Adrenal gland (tissue), 19 donors: ENCODE results near the gene SPRR2E. TPM values are rescaled to one million over a fixed set of nuclear protein-coding genes. Genes with fewer than 3 reads are reported as not detected.

ENCODE experiments used
- DNase-seq, 7 donors: peaks; one replicate each; pipeline ENCODE4 v3.0.0-alpha.2; 2019 to 2020
- H3K27ac ChIP-seq, 5 donors: fragments of 200-600 bp; sonication (generic) in 4 of 5; 1 replicate in 3 of 5; 2 replicates in 2 of 5; pipeline versions ENCODE4 v1.5.1 to v1.8.0; 2016 to 2020; ENCODE audit warnings: mild to moderate bottlenecking in 1 of 5
- H3K27me3 ChIP-seq: fragments of 200-600 bp; 2 replicates; pipeline ENCODE4 v1.8.0; 2021
- H3K36me3 ChIP-seq, 2 donors: fragments of 200-600 bp; replicated peaks in 1 of 2; 1 replicate in 1 of 2; 2 replicates in 1 of 2; pipeline versions ENCODE4 v1.5.1 to v1.8.0; 2018 to 2022
- H3K4me1 ChIP-seq, 2 donors: fragments of 200-600 bp; replicated peaks in 1 of 2; 1 replicate in 1 of 2; 2 replicates in 1 of 2; pipeline versions ENCODE4 v1.5.1 to v1.8.0; 2018 to 2021
- H3K4me3 ChIP-seq, 4 donors: fragments of 200-600 bp; sonication (generic) in 3 of 4; one replicate each; pipeline ENCODE4 v1.5.1; 2016 to 2018
- H3K9me3 ChIP-seq, 3 donors: fragments of 200-600 bp; sonication (generic) in 1 of 3; replicated peaks in 1 of 3; 1 replicate in 2 of 3; 2 replicates in 1 of 3; pipeline versions ENCODE4 v1.5.1 to v1.8.0; 2016 to 2021
- CTCF ChIP-seq, 6 experiments: fragments of 450-650 bp in 4 of 6; fragments of 200-600 bp in 2 of 6; sonication (generic) in 1 of 6; IDR thresholded peaks; 1 replicate in 5 of 6; 2 replicates in 1 of 6; pipeline versions ENCODE4 v1.5.1 to v1.8.0; 2016 to 2021; ENCODE audit warnings: antibody characterized with exemption in 6 of 6, mild to moderate bottlenecking in 2 of 6, moderate library complexity in 1 of 6
- POLR2A ChIP-seq, 2 donors: fragments of 450-650 bp; IDR thresholded peaks; one replicate each; pipeline ENCODE4 v1.6.1; 2017; ENCODE audit warnings: antibody characterized with exemption in 2 of 2, mild to moderate bottlenecking in 2 of 2, moderate library complexity in 1 of 2
- WGBS, 4 donors: extraction: QIAGEN DNeasy Blood & Tissue Kit in 2 of 4; methylation state at CpG; one replicate each; pipeline versions ENCODE4 v1.1.5 to v1.1.7; 2013 to 2017; 5-methylcytosine and 5-hydroxymethylcytosine counted together
- intact Hi-C, 2 donors: fragments of 100-400 bp; cut with DNase I; formaldehyde crosslinking; loops; one replicate each; pipeline versions ENCODE4 v1.14.1 to v1.15.0; 2022 to 2023
- long read RNA-seq, 10 donors: library from polyadenylated mRNA in 3 of 10; unstranded in 2 of 10; stranded (forward) in 1 of 10; transcript quantifications; one replicate each; pipeline ENCODE4 v2.0.0 and lab custom pipeline, GENCODE V29; 2021 to 2026
- polyA plus RNA-seq, 3 donors: library from polyadenylated mRNA; stranded (reverse); fragments of 200-250 nt in 2 of 3; fragments of 350-450 nt in 1 of 3; fragmentation: Illumina TruSeq in 1 of 3; extraction: RNeasy Lipid Tissue Mini Kit (QIAGEN cat#74804) in 1 of 3; gene quantifications; one replicate each; pipeline ENCODE4 v1.2.3, GENCODE V29; 2013 to 2014
- total RNA-seq, 9 donors: library from RNA; depleted of rRNA in 4 of 9; stranded (reverse); fragments of >200 nt in 4 of 9; fragments of 120-200 nt in 1 of 9; fragmentation: NEBNext Ultra II Directional in 1 of 9; extraction: Animal tissue kit (Norgen Biotek cat#: 25700) in 1 of 9; gene quantifications; one replicate each; pipeline versions ENCODE4 v1.1.0 to v1.2.4, GENCODE V29; 2013 to 2023
- donor health status: healthy with polysubstance abuse.
- donor health status: Bipolar disorder and iron deficiency.
- donor health status: DM: yes; HTN: yes; CAD: no.
- donor health status: DM: no; HTN: no; CAD: no.
- donor health status: DM: no; HTN: no; CAD: no.
- donor health status: DM: yes; HTN: yes; CAD: no.

SPRR2E gene
- total RNA-seq: not detected
- under 1 TPM in 1 of 3 donors, not detected in 2; 0.54 TPM for polyA plus RNA-seq
- long read RNA-seq, donor 1: 0 reads
- long read RNA-seq, donor 2: 0 reads
- long read RNA-seq, donor 3: 0 reads
- long read RNA-seq, donor 4: 0 reads
- long read RNA-seq, donor 5: 0 reads
- long read RNA-seq, donor 6: 0 reads
- long read RNA-seq, donor 7: 0 reads
- long read RNA-seq, donor 8: 0 reads
- long read RNA-seq, donor 9: 0 reads
- long read RNA-seq, donor 10: 0 reads

- H3K36me3 ChIP-seq: no peaks in the 10 kb centered on the region
- no peaks in the 10 kb centered on the region for H3K9me3 ChIP-seq
- H3K27me3 ChIP-seq: no peaks in the 10 kb centered on the region
- no peak for DNase-seq
- H3K4me1 ChIP-seq: no peaks in the 10 kb centered on the region
- TF ChIP-seq POLR2A (IDR thresholded peaks at IDR 0.05) (no peak), CTCF (IDR thresholded peaks at IDR 0.05) (no peak)
- H3K4me3 ChIP-seq: no peak within 1 kb of the TSS
- intact Hi-C loops: no loop called here
- H3K27ac ChIP-seq: no peak within 1 kb of the TSS
These were observed at the start of gene SPRR2E for GRCh38 chr1:153094426-153094825. SPRR2E (minus strand) TSS chr1:153094526; CDS start chr1:153093751, 775 bp downstream.

GRCh38 chr1:153141377-153141776, 47.1 kb upstream of the SPRR2E start:
- Histone ChIP-seq H3K9me3 (no peaks in the 10 kb centered on the region), H3K36me3 (no peaks in the 10 kb centered on the region), H3K4me1 (no peaks in the 10 kb centered on the region), H3K27me3 (no peaks in the 10 kb centered on the region), H3K4me3 (no peak overlapping the region), H3K27ac (no peak overlapping the region)
- WGBS, 4 donors: 78 to 89% (median 87%) methylated on average over 3 of the region's 3 CpGs
- no peak for DNase-seq
- intact Hi-C loops: no loop called here
- TF ChIP-seq CTCF (IDR thresholded peaks at IDR 0.05): no peak
- no peak for TF ChIP-seq POLR2A (IDR thresholded peaks at IDR 0.05)

GRCh38 chr1:153140484-153140883, 46.2 kb upstream of the SPRR2E start:
- Histone ChIP-seq H3K36me3 (no peaks in the 10 kb centered on the region), H3K9me3 (no peaks in the 10 kb centered on the region), H3K4me3 (no peak overlapping the region), H3K27ac (no peak overlapping the region), H3K27me3 (no peaks in the 10 kb centered on the region), H3K4me1 (no peaks in the 10 kb centered on the region)
- DNase-seq: no peak
- intact Hi-C loops: no loop called here
- 55 to 70% (median 70%) methylated on average over 3 of the region's 3 CpGs for WGBS, 4 donors
- TF ChIP-seq POLR2A (IDR thresholded peaks at IDR 0.05) (no peak), CTCF (IDR thresholded peaks at IDR 0.05) (no peak)

- intact Hi-C loops: no loop called here
These were observed 39.4 kb upstream of the SPRR2E start for GRCh38 chr1:153133743-153134142.

More at GRCh38 chr1:153133743-153134142, 39.4 kb upstream of the SPRR2E start:
- no peak for TF ChIP-seq CTCF (IDR thresholded peaks at IDR 0.05)
- WGBS, 4 donors: 60 to 83% (median 77%) methylated on average over 1 to 2 of the region's 2 CpGs
- no peak overlapping the region for H3K4me3 ChIP-seq
- H3K36me3 ChIP-seq: no peaks in the 10 kb centered on the region
- H3K27ac ChIP-seq: no peak overlapping the region
- H3K4me1 ChIP-seq: no peaks in the 10 kb centered on the region
- H3K9me3 ChIP-seq: no peaks in the 10 kb centered on the region
- DNase-seq: no peak
- no peaks in the 10 kb centered on the region for H3K27me3 ChIP-seq
